Middle frontal gyrus (tissue), 1 donor: ENCODE measurements around the gene PAPPA.

Experiments
- DNase-seq: peaks from one replicate; pipeline ENCODE4 v3.0.0-alpha.2; 2015; ENCODE audit warnings: low spot score; ENCODE audit errors: extremely low spot score

Gene PAPPA

DNA sequence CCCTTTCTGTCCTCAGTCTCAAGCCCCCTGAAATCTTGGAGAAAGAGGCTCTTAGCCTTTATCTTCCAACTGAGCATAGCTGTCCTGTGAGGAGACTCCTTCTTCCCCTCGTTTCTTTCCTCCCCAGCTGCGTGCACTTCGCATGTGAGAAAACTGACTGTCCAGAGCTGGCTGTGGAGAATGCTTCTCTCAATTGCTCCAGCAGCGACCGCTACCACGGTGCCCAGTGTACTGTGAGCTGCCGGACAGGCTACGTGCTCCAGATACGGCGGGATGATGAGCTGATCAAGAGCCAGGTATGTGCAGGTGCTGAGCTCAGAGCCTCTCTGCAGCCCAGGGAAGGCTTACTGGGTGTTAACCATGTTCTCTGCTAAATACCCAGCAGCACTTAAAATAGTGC lies 190.8 kb downstream of the PAPPA start:
- DNase-seq: no peak

DNA sequence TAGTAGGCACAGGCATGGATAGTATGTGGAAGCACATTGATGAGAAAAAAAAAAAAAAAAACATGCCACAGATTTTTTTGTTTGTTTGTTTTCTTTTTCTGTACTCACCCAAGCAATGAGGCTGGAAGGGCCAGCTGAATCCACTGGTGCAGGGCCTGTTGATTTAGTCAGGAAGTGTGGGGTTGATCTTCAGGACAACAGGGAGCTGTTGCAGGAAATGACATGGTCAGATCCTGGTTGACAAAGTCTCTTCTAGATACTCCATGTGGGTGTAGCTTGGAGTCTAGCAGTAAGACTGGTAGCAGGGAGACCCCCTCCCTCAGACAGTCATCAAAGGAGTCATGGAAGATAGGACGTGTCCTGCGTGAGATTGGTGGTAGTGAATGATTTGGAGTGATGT lies 191.8 kb downstream of the PAPPA start:
- no peak for DNase-seq

DNA sequence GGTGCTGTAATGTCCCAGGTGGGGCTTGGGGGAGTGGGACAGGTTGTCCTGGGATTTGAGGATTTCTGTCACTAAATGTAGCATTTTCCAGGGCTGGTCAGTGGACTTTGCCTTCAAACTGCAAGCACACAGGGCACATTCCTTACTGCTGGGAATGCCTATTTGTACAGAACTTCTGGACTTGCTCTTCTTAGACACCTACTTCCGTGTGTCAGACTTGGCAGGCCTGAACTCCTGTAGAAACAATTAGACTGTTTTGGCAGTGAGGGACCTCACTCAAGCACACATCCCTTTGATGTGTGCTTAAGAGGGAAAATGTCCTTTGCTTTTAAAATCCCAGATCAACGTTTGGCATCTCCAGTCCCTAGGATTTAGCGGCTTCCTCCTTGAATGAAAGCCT lies 192.2 kb downstream of the PAPPA start:
- DNase-seq: no peak

DNA sequence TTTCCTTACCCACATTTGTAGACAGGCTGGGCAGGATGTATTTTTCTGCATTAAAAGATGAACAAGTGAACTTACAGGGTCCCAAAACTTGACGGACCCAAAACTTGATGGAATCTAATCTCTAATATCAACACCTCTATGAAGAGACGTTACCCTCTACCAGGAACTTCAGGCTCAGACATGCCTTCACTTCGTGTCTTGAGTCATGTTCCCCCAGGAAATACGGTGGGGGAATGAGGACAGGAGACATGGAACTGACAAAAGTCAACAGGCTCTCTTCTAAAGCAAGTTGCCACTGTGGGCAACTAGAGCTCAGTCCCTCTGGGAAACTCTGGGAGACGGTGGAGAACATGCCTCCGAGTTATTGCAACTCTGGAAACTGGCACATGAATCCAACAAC lies 196.1 kb downstream of the PAPPA start:
- no peak for DNase-seq

DNA sequence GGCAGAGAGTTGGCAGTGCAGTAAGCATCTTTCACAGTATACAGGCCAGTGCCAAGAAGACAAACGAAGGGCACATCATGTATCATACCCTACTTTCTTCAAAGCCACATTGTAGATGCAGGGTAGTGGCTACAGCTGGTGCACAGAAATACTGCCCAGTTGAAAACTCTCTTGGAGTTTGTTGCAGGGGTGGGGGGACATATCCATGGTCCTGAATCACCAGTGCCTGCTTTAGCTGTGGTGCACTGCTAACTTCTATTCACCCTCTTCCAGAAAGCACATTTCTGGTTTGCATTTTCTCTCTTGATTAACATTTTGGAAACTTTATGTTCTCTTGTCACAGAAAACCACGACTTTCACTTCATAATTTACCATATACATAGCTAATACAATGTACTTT lies 196.6 kb downstream of the PAPPA start:
- no peak for DNase-seq

DNA sequence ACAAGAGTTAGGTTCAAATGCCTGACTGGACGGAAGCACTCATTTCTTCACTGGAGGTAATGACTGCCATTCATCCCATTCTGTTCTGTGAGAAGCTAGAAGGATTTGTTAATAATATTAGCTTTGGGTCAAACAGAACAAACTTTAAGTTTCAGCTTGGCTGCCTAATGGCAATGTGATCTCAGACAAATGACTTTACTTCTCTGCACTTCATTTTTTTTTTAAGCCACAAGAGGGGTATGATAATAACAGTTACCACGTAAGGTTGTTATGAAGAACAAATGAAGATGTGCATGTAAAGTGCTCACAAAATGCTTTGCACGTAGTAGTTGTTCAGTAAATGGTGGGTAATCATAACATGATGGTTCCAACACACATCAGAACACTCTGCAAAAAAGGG lies 199.4 kb downstream of the PAPPA start:
- no peak for DNase-seq

DNA sequence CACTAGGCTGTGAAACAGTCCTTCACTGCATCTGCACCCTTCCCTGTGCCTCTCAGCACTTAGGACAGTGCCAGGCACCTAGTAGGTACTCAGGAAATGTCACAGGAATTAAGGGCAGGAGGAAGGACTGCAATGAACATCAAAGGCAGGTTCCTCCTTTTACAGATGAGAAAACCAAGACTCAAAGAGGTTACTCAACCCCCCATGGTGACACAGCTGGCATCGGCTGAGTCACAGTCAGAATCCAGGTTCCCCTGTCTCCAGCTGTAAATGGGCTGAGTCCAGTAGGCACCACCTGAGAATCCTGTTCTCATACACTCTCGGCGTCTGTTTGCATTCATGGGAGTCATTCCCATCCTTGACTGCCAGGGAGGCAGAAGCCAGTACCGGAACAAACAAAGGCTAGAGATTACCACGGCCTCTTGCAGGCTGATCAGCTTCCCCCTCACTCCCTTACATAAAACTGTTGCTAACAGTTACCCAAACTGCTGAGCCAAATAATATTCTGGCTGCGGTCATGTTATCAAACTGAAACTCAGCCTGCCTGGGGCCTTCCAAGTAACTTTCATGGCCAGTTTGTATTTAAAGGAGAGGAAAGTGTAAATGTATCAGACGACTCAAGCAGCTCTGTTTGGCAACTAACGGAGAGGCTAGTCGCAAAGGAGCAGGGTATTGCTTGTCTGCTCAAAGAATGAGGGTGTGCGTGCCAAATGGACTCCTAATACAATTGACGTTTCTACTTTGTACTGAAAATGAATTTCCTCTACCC lies 201.7 kb downstream of the PAPPA start:
- DNase-seq: no peak

DNA sequence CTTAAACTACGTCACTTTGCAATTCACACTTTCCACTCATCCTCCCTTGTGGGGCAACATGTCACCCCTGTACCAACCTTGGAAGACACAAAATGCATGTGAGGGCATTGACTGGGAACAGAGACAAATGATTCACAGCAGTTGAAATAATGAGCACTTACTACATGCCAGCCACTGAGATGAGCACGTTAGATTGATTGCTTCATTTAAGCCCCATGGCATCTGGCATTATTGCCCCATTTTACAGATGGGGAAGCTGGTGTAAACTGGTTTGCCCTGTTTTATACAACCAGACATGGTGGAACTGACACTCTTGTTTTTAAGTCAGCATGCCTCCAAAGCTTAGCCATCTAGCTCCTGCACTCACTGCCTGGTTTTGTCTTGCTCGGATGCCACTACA lies 204.7 kb downstream of the PAPPA start:
- DNase-seq: no peak

DNA sequence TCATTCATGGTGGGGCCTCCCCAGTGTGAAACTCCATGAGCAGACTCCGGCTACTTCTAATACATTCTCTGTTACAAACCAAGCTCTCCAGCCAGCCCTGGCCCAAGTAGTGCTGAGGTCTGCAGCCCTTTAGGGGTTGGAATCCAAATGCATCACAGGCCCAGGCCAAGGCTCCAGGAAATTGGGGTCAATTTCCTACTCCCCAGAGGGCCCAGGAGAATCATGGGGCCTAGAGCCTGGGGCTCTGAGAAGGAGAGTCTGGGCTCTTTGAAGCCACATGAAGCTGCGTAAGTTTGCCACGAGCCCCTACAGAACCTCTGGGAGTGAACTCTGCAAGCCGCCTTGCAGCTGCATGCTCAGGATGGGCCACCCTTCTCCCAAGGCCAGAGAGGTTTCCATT lies 206.4 kb downstream of the PAPPA start:
- DNase-seq: no peak

DNA sequence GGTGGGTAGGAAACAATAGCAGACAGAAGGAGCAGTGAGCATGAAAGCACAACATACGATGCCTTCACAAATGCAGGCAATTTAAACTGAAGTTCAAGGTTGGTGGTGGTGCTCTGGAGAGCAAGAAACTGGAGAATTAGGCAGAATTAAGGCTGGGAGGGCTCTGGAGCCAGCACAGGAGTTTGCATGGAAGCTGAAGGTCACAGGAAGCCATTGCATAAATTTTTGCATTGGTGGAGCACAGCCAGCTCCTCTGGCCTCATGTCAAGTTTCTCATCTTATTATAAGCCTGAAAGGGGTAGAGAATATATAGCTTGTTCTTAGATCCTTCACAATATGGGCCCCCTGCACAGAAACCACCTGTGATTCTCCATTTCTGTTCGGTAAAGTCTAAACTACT lies 207.4 kb downstream of the PAPPA start:
- no peak for DNase-seq

DNA sequence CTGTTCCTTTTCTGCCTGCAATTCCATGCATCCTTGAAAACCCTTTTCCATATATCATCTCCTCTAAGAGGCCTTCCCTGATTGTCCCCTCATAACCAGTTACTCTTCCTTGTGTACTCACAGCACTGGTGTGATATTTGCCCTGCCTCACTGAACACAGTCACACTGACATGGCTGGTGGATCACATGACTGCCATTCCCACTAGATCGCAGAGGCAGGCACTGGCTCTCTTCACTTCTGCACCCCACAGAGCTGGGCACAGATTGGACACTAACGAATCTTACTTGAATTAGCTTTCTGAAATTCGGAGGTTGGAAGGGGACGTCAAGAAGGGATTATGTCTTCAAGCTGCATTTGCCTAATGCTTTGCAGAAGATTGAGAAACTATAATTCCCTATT lies 208.0 kb downstream of the PAPPA start:
- DNase-seq: no peak

DNA sequence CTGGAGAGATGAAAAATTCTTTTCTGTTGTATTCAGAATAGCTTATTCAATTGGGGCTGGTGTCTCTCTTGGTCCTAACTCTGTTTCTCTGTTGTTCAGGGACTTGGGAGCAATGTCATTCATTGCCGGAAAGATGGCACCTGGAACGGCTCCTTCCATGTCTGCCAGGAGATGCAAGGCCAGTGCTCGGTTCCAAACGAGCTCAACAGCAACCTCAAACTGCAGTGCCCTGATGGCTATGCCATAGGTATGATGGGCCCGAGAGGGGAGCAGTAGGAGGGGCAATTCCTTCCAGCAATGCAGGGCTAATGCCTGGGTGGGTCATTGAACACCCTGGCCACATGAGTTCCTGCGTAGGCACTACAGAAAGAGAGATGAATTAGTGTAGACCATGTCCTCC lies 208.9 kb downstream of the PAPPA start:
- DNase-seq: no peak

DNA sequence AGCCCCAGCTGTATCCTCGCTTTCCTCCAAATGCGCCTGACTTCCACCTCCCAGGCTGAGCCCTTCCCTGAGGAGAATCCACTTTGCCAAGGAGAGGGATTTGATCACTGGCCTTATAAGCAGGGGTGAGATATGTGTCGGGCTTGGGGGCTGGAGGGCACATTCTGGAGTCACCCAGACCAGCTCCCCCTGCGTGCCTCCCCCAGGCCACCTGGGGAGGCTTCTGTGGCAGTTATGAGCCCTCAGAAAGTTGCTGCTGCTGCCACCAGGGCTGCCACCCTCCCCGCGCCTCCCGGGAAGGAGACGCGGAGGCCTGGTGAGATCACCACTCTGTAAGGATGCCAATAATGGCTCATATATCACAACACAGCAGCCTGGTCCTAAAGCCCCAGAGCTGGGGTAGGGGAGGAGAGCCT lies 211.5 kb downstream of the PAPPA start:
- DNase-seq: no peak

DNA sequence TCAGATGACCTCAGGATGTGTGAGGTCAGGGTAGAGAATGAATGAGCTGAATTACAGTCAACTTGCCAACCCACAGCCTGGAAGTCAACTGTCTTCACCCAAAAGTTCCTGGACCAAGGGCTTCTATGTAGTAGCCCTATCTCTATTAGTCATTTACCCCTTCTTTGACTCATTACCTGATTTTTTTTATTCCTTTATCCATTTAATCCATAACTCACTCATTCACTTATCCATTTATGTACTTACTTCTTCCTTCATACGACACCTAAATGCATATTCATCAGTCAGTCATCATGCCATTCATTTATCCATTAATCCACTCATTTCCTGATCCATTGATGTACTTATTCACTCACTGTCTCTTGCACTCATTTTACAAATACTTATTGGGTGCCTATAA lies 212.7 kb downstream of the PAPPA start:
- DNase-seq: no peak

DNA sequence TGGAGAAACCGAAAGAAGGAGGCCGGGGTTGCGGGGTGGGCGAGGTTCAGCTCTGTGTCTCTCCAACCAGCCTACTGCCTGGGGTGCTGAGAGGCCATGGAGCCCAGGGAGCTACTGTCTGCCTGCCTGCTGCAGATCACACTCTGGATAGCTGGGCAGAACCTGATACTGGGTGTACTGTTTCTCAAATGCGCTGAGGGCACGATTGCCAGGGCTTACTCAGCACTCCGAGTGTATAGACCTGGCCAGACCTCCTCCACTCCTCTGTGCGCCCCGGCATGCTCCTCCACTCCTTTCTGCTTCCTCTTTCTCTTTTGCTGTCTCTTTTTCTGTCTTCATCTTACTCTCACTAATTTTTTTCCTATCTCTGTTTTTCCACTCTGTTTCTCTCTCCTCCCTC lies 215.1 kb downstream of the PAPPA start:
- no peak for DNase-seq

DNA sequence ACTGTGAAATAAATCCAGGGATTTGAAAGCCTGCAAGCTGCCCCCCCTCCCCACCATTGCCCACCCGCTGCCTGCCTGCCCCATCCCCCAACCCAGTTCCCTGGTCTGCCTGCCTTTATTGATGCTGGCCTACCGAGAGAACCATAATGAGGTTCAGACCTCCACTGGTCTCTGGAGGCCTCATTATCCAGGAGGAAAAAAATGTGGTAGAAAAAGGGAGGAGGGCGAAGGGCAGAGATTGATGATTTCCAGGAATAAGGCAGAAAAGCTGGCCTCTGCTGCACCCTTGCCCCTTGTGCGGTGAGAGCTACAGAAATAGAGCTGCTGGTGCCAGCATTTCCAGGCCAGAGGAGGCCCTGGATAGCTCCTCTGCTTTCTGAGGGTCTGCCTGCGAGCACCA lies 216.1 kb downstream of the PAPPA start:
- DNase-seq: no peak

DNA sequence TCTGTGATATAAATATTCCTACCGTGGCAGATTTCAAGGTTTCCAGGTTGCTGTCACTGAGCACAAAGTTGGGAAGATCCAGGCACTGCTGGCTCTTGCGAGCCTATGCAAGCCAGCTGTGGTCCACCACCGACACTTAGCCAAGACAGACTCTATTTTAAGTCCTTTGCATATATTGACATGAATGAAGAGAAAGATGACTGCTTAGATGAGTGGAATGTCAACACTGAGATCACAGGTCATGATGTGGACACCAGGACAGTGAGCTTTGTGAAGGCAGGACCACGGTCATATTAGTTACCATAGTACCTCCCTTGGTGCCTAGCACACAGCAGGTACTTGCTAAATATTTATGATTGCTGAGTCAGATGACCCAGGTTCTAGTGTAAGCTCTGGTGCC lies 217.0 kb downstream of the PAPPA start:
- no peak for DNase-seq

DNA sequence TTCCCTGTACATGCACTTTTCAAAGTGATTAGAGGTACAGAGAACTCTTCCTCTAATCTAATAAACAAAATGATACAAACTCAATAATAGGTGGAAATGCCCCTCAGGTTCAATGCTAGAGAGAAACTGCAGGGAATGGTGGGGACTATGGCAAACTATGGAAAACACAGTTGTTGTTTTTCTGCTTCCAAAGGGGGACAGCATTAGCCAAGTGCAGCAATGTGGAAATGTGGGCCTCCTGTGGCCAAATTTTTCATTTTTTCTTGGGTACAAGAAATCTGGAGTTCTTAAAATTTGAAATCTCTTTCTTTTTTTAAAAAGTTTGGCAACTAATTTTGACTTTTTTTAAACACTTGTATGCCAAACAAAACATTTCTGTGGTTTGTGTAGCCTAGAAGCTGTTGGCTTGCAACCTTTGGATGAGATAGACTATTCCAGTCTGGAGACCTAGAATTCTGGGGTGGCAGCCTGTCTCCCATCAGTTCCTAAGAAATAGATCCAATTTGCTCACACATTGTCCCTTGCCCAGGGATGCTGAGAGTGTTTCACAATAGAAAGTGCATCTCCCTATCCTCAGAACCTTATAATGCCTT lies 218.6 kb downstream of the PAPPA start:
- no peak for DNase-seq

DNA sequence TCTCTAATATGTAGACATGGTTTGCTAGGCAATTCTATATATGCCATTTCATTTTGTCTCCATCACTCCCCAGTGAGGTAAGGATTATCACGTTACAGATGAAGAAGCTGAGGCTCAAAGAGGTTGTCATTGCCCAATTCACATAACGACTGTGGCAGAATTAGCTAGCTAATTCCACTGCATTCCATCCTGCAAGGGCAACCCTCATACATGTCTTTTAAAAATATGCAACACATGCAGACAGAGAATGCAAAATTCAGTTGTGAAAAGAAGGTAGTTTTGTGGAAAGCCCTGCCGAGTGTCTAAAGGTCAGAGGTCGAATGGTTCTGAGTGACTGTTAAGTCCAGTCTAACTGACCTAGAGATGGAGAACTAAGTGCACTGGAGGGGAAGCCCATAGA lies 219.2 kb downstream of the PAPPA start:
- DNase-seq: no peak

DNA sequence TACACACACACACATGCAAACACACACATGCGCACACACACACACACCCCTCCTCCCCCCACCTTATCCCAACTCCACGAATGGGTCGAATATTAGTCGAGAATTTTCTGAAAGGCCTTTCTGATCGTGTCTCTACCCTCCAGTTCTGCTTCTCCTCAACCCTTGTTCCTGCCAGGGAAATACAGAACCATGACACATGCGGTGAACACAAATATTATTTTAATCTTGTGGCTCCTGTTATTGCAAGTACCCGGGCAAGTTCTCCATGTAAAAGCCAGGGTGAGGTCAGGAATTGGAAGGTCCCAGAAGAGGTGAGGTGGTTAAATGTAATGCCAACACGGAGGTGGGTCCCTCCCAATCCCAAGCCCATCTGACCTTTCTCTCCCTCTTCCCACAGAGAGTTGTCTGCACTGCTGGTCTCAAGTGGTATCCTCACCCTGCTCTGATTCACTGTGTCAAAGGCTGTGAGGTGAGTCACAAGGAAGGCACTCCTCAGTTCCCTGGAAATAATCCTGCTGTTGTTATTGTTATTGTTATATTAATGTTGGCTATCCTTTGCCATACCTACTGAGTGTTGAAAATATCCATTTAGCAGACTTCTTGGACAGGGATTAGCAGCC lies 223.7 kb downstream of the PAPPA start:
- no peak for DNase-seq

DNA sequence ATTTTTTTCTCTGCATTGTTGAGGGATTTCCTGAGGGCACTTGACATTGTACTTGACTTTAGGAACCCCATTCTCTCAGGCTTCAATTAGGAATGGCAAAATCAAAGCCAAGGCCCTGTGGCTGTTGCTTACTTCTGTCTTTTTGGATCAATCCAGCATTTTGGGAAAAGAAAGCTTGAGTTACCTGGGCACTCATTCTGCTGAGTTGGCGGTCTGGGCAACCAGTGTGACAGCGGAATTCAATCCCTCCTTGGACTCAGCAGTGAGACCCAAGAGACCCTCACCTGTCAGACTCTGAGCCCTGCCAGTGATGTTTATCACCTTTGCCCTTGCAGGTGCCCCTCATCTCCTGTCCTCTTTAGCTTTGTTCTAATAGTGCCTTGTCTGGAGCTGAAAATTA lies 225.3 kb downstream of the PAPPA start:
- DNase-seq: no peak

DNA sequence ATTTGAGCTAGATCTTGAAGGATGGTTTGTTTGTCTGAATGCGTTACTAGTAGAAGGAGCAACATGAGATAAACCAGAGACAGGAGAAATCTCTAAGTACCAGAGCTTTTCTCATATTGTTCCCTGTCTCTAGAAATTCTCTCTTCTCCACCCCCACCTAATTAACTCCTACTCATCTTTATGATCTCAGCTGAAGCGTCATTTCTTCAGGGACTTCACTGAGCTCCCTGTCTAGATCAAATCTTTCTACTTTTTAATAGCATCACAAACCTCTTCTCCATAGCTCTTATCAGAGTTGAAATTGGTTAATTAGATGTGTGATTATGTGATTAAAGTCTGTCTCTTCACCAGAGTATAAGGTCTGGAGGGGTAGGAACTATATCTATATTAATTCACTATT lies 226.2 kb downstream of the PAPPA start:
- no peak for DNase-seq

DNA sequence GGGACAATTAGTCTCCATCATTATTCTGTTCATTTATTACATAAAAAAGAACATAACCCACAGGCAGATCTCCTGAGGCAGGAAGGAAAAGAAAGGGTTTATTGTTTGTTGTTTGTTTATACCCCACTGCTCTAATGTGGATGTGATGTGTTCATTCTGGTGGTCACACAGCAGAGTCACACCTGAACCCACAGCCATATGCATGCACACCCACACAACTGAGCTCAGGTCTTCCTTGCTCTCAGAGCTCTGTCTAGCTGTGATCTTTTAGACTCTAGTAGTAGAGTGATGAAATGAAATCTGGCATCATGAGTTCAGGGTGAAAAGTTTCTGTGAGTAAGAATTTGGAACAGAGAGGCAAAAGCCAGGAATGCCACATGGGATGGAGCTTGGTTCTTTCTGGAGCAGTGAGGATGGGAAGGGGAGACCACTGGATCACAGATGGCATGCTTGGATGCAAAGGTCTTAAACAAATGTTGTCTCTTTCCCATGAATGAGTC lies 227.0 kb downstream of the PAPPA start:
- no peak for DNase-seq
